HL-60 (cell line): ENCODE results near the gene COQ10A.
A peak's percentile ranks its signal among the peaks of the same experiment; 100 is the strongest.
"Not testable (repeated sequence)": the region's sequence is repeated elsewhere in the genome, so short reads cannot be mapped to it uniquely, and the experiment has no call there.

Experiments used
- DNase-seq, 2 experiments: peaks; one replicate each; pipeline ENCODE4 v3.0.0-alpha.2; 2010 to 2020; ENCODE audit warnings: low read depth in 1 of 2, low spot score in 1 of 2
- H3K27ac ChIP-seq: fragments of 250-450 bp; sonication (Bioruptor Pico); replicated peaks from 2 replicates; pipeline ENCODE4 v1.5.1; 2020; ENCODE audit warnings: mild to moderate bottlenecking, moderate library complexity
- H3K27me3 ChIP-seq: fragments of 250-450 bp; sonication (Bioruptor Pico); 2 replicates; pipeline ENCODE4 v1.5.1; 2021; ENCODE audit warnings: mild to moderate bottlenecking, moderate library complexity; ENCODE audit not compliant: insufficient read depth, poor library complexity, severe bottlenecking
- H3K4me3 ChIP-seq: replicated peaks from 2 replicates; pipeline ENCODE4 v1.5.1; 2011; ENCODE audit warnings: mild to moderate bottlenecking, control low read depth, low read length; ENCODE audit not compliant: insufficient read depth
- GABPA ChIP-seq: IDR thresholded peaks from 2 replicates; pipeline ENCODE4 v1.6.1; 2012; ENCODE audit warnings: low read depth
- POLR2AphosphoS5 ChIP-seq: IDR thresholded peaks from 2 replicates; pipeline ENCODE4 v1.6.1; 2012; ENCODE audit warnings: low read depth
- SPI1 ChIP-seq: IDR thresholded peaks from 2 replicates; pipeline ENCODE4 v1.6.1; 2012; ENCODE audit warnings: low read depth, mild to moderate bottlenecking, borderline replicate concordance
- TF ChIP-seq, protein P1 (sequence below): IDR thresholded peaks from one replicate; pipeline ENCODE4 v1.5.1; 2011; ENCODE audit warnings: low read length, control low read depth, inconsistent platforms; ENCODE audit not compliant: insufficient read depth
- TF ChIP-seq, protein P2 (sequence below): IDR thresholded peaks from 2 replicates; pipeline ENCODE4 v1.6.1; 2012; ENCODE audit warnings: low read depth; ENCODE audit not compliant: insufficient replicate concordance

The COQ10A gene

DNA sequence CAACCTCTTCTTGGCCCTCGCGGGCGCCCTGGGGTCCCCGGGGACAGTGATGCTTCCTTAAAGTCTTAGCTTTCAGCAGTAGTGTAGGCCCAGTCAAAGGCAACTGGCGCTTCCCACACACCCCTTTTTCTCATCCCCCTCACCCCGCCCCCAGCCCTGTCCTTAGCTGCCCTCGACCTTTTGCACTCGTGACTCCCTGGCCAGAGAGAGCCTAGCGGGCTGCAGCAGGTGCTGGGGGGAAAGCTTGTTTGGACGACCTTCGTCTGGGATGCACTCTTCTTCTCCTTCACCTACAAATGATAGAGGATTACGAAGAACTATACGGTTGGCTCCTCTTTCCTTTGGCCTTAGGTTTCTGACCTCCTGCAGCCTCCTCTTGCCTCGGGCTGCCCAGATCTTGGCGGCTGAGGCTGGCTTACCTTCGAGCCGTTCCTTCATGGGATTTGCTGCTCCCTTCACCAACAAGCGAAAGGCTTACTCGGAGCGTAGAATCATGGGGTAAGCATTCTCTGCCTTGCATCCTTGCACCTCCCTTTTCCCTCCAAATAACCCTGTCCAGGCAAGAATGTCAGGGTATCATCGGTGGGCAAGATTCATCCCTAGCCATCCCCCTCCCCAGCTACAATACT, 815 bp downstream of the COQ10A start:
- Histone ChIP-seq H3K27me3 (no peaks in the 10 kb centered on the region), H3K4me3 (peak overlapping the region; percentile 82), H3K27ac (no peak overlapping the region)
- peak; percentile 41 to 48 for DNase-seq
- TF ChIP-seq, protein P1, sequence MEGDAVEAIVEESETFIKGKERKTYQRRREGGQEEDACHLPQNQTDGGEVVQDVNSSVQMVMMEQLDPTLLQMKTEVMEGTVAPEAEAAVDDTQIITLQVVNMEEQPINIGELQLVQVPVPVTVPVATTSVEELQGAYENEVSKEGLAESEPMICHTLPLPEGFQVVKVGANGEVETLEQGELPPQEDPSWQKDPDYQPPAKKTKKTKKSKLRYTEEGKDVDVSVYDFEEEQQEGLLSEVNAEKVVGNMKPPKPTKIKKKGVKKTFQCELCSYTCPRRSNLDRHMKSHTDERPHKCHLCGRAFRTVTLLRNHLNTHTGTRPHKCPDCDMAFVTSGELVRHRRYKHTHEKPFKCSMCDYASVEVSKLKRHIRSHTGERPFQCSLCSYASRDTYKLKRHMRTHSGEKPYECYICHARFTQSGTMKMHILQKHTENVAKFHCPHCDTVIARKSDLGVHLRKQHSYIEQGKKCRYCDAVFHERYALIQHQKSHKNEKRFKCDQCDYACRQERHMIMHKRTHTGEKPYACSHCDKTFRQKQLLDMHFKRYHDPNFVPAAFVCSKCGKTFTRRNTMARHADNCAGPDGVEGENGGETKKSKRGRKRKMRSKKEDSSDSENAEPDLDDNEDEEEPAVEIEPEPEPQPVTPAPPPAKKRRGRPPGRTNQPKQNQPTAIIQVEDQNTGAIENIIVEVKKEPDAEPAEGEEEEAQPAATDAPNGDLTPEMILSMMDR = no peak
- no peak for TF ChIP-seq SPI1
- no peak for TF ChIP-seq POLR2AphosphoS5
- TF ChIP-seq, protein P2, sequence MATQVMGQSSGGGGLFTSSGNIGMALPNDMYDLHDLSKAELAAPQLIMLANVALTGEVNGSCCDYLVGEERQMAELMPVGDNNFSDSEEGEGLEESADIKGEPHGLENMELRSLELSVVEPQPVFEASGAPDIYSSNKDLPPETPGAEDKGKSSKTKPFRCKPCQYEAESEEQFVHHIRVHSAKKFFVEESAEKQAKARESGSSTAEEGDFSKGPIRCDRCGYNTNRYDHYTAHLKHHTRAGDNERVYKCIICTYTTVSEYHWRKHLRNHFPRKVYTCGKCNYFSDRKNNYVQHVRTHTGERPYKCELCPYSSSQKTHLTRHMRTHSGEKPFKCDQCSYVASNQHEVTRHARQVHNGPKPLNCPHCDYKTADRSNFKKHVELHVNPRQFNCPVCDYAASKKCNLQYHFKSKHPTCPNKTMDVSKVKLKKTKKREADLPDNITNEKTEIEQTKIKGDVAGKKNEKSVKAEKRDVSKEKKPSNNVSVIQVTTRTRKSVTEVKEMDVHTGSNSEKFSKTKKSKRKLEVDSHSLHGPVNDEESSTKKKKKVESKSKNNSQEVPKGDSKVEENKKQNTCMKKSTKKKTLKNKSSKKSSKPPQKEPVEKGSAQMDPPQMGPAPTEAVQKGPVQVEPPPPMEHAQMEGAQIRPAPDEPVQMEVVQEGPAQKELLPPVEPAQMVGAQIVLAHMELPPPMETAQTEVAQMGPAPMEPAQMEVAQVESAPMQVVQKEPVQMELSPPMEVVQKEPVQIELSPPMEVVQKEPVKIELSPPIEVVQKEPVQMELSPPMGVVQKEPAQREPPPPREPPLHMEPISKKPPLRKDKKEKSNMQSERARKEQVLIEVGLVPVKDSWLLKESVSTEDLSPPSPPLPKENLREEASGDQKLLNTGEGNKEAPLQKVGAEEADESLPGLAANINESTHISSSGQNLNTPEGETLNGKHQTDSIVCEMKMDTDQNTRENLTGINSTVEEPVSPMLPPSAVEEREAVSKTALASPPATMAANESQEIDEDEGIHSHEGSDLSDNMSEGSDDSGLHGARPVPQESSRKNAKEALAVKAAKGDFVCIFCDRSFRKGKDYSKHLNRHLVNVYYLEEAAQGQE = no peak
- TF ChIP-seq GABPA = no peak

DNA sequence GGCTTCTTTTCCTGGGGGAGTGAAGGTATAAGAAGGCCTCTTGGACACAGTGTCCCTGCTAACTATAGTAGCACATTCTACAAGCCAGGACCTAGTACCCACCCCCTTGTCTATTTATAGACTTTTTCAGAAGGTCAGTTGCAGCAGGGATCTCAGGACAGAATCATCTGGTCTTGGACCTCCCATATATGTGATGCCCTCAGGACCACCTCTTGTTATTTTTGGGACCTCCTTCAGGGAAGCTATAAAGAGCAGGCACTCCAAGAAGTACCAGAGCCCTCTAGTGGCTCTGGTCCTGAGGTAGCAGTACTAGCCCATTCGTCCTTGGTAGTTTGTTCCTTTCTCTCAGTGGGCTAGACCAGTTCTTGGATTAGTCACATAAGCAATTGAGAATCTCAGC, 4.3 kb downstream of the COQ10A start:
- TF ChIP-seq, protein P1 = peak; percentile 33
- TF ChIP-seq, protein P2 = no peak
- no peak for DNase-seq
- no peak overlapping the region for H3K27ac ChIP-seq
- H3K4me3 ChIP-seq = no peak overlapping the region
- no peaks in the 10 kb centered on the region for H3K27me3 ChIP-seq

DNA sequence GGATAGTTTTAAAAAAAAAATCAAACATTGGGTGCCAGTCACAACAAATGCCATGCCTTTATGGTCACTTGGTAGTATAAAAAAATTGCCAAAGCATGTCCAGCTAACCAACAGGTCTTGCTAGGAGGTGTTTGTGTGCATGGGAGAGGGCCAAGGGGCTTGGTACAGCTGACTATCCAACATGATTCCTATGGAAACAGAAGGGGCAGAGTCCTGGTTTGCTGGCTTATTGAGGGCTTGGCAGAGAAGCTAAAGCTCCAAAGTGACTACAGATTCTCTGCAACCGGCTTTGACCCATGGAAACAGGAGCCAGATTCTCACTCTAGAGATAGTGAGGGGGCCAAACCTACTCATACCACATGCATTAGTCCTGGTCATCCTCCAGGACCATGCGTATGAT, 5.7 kb downstream of the COQ10A start:
- H3K4me3 ChIP-seq, DNase-seq, H3K27me3 ChIP-seq, H3K27ac ChIP-seq: not testable (repeated sequence)

DNA sequence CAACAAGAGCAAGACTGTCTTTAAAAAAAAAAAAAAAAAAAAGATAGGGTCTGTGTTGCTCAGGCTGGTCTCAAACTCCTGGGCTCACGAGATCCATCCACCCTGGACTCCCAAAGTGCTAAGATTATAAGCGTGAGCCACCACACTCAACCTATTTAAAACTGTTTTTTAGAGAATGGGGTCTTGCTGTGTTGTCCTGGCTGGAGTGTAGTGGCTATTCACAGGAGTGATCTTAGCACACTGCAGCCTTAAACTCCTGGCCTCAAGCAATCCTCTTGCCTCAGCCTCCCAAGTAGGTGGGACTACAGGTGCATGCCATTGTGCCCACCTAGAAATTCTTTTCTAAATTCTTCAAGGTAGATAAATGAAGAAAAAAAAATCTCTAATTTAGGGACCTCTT, 7.6 kb downstream of the COQ10A start:
- Histone ChIP-seq H3K4me3 (no peak overlapping the region), H3K27ac (no peak overlapping the region), H3K27me3 (no peaks in the 10 kb centered on the region)
- no peak for DNase-seq
- TF ChIP-seq SPI1 (no peak), POLR2AphosphoS5 (no peak), GABPA (no peak)
- TF ChIP-seq, protein P1 = no peak
- TF ChIP-seq, protein P2 = no peak
